HTR-8/SVneo (cell line): ENCODE measurements around the gene SAMD4A.

ENCODE experiments used
- DNase-seq: peaks from one replicate; pipeline ENCODE4 v3.0.0; 2011; ENCODE audit warnings: low spot score, mixed read lengths; ENCODE audit not compliant: insufficient read length
- FAIRE-seq: peaks from 2 replicates; lab custom pipeline; 2011; peaks lifted over from hg19 to GRCh38; lab: Jason Lieb, UNC

Gene SAMD4A

GRCh38 chr14:54768501-54769129 is 201.7 kb downstream of the SAMD4A start:
- FAIRE-seq: peak; percentile 23
- DNase-seq: no peak

GRCh38 chr14:54769951-54770863 is 203.3 kb downstream of the SAMD4A start:
- peak; percentile 9 for FAIRE-seq

GRCh38 chr14:54771411-54772027 is 204.6 kb downstream of the SAMD4A start:
- FAIRE-seq: peak; percentile 83

More at GRCh38 chr14:54769951-54770863, 203.3 kb downstream of the SAMD4A start:
- DNase-seq: no peak

GRCh38 chr14:54772451-54772881 is 205.5 kb downstream of the SAMD4A start:
- no peak for FAIRE-seq

More at GRCh38 chr14:54771411-54772027, 204.6 kb downstream of the SAMD4A start:
- DNase-seq: no peak

GRCh38 chr14:54773171-54774006 is 206.5 kb downstream of the SAMD4A start:
- FAIRE-seq: peak; percentile 100
- peak; percentile 100 for DNase-seq

More at GRCh38 chr14:54772451-54772881, 205.5 kb downstream of the SAMD4A start:
- DNase-seq: peak; percentile 53

GRCh38 chr14:54774824-54775223 is 207.9 kb downstream of the SAMD4A start:
- no peak for FAIRE-seq

GRCh38 chr14:54775486-54776140 is 208.7 kb downstream of the SAMD4A start:
- FAIRE-seq: peak; percentile 67

More at GRCh38 chr14:54774824-54775223, 207.9 kb downstream of the SAMD4A start:
- no peak for DNase-seq

GRCh38 chr14:54776361-54777001 is 209.6 kb downstream of the SAMD4A start:
- peak; percentile 40 for FAIRE-seq
- peak; percentile 64 for DNase-seq

More at GRCh38 chr14:54775486-54776140, 208.7 kb downstream of the SAMD4A start:
- DNase-seq: no peak

- FAIRE-seq: no peak
Measured at GRCh38 chr14:54777395-54777794, 210.5 kb downstream of the SAMD4A start.

GRCh38 chr14:54778618-54779345 is 211.9 kb downstream of the SAMD4A start:
- peak; percentile 28 for FAIRE-seq
- no peak for DNase-seq

More at GRCh38 chr14:54777395-54777794, 210.5 kb downstream of the SAMD4A start:
- DNase-seq: no peak

GRCh38 chr14:54781080-54781479 is 214.2 kb downstream of the SAMD4A start:
- FAIRE-seq (no peak), DNase-seq (no peak)

- DNase-seq: no peak
- FAIRE-seq: peak; percentile 26
Measured at GRCh38 chr14:54781961-54782750, 215.2 kb downstream of the SAMD4A start.

- DNase-seq (no peak), FAIRE-seq (peak; percentile 76)
Measured at GRCh38 chr14:54782751-54783659, 216.1 kb downstream of the SAMD4A start.

GRCh38 chr14:54783660-54784015 is 216.7 kb downstream of the SAMD4A start:
- FAIRE-seq: peak; percentile 44

GRCh38 chr14:54784060-54784459 is 217.1 kb downstream of the SAMD4A start:
- FAIRE-seq (no peak), DNase-seq (no peak)

More at GRCh38 chr14:54783660-54784015, 216.7 kb downstream of the SAMD4A start:
- DNase-seq: no peak

- peak; percentile 9 for FAIRE-seq
- no peak for DNase-seq
Measured at GRCh38 chr14:54784657-54785056, 217.7 kb downstream of the SAMD4A start.
